Muscle of leg (tissue), 11 donors: Measurements from ENCODE around the gene RNASEH2B. TPM values are rescaled to one million over a fixed set of nuclear protein-coding genes. Genes with fewer than 3 reads are reported as not detected.

Source experiments
- DNase-seq: peaks from one replicate; pipeline ENCODE4 v3.0.0; 2013
- H3K27ac ChIP-seq: one replicate; pipeline ENCODE4 v1.5.1; 2013; ENCODE audit warnings: mild to moderate bottlenecking, low read length, control low read depth
- H3K27me3 ChIP-seq: one replicate; pipeline ENCODE4 v1.6.1; 2013; ENCODE audit warnings: low read length; ENCODE audit not compliant: control insufficient read depth, insufficient read depth
- H3K36me3 ChIP-seq: one replicate; pipeline ENCODE4 v1.6.1; 2013; ENCODE audit warnings: low read length; ENCODE audit not compliant: control insufficient read depth, insufficient read depth
- H3K4me1 ChIP-seq: one replicate; pipeline ENCODE4 v1.6.1; 2013; ENCODE audit warnings: low read length; ENCODE audit not compliant: control insufficient read depth, insufficient read depth
- H3K4me3 ChIP-seq: one replicate; pipeline ENCODE4 v1.5.1; 2013; ENCODE audit warnings: low read length, control low read depth
- H3K9me3 ChIP-seq: replicated peaks from 2 replicates; pipeline ENCODE4 v1.6.1; 2013; ENCODE audit warnings: low read depth, low read length; ENCODE audit not compliant: control insufficient read depth
- WGBS: methylation state at CpG from one replicate; pipeline ENCODE4 v1.1.5; 2013; ENCODE audit warnings: missing lambda C conversion rate; ENCODE audit not compliant: insufficient coverage; 5-methylcytosine and 5-hydroxymethylcytosine counted together
- polyA plus RNA-seq, 8 donors: library from polyadenylated mRNA; unstranded; fragments of 120-200 nt; gene quantifications; one replicate each; pipeline versions ENCODE4 v1.2.1 to v1.2.3, GENCODE V29; 2013; ENCODE audit warnings: inconsistent platforms in 1 of 8, low replicate concordance in 1 of 8; ENCODE audit not compliant: insufficient read length in 8 of 8, insufficient read depth in 1 of 8
- total RNA-seq: library from RNA; stranded (reverse); fragments of 120-200 nt; gene quantifications from one replicate; pipeline ENCODE4 v1.2.4, GENCODE V29; 2013

RNASEH2B gene
- total and polyA plus RNA-seq, 9 donors, result 33.9 to 55.4 (median 43.3) TPM

DNA sequence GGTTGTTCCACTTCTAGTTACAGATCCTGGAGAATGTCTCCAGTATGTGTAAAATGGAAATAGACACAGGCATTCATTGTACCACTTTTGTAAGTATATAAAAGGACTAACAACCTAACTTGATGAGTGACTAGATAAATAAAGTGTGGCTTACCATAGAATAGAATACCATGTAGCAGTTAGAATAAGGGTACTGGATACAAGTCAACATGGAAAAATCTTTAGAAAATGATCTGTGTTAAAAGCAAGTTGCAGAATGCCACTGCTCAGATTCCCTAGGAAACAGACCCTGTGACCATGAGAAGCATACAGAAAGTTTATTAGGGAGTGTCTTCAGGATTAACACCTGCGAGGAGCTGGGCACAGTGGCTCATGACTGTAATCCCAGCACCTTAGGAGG is 25.9 kb upstream of the RNASEH2B start:
- no peak overlapping the region for H3K4me3 ChIP-seq
- no CpG with 5 or more reads among the region's 1 CpG for WGBS
- DNase-seq, result no peak
- H3K36me3 ChIP-seq, result no peaks in the 10 kb centered on the region
- no peaks in the 10 kb centered on the region for H3K4me1 ChIP-seq
- H3K9me3 ChIP-seq, result peaks cover 2% of the 10 kb centered on the region
- H3K27ac ChIP-seq, result no peak overlapping the region
- no peaks in the 10 kb centered on the region for H3K27me3 ChIP-seq

- 100% methylated on average over 1 of the region's 1 CpG for WGBS
- no peak overlapping the region for H3K4me3 ChIP-seq
- H3K36me3 ChIP-seq, result no peaks in the 10 kb centered on the region
- no peaks in the 10 kb centered on the region for H3K27me3 ChIP-seq
- no peak overlapping the region for H3K27ac ChIP-seq
- H3K4me1 ChIP-seq, result no peaks in the 10 kb centered on the region
- DNase-seq, result no peak
- H3K9me3 ChIP-seq, result peaks cover 2% of the 10 kb centered on the region
Observed at GRCh38 chr13:50884265-50884664, 25.3 kb upstream of the RNASEH2B start.

DNA sequence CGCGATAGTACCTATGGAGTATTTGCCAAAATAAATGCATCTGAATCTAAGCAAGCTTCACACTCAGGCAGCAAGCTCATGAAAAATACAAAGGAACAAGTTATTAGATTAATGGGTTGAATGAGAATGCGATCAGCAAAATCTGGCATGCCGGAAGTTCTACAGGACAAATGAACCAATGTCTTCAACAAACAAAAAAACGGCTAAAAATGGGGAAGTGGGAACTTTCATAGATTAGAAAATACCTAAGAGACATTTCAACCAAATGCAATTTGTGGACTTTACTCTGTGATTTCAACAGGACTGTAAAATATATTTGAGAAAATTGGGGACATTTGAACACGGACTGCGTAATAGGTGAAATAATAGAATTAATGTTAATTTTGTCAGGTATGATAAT is 22.4 kb upstream of the RNASEH2B start:
- Histone ChIP-seq H3K27ac (no peak overlapping the region), H3K27me3 (no peaks in the 10 kb centered on the region), H3K4me3 (no peak overlapping the region), H3K9me3 (peaks cover 4% of the 10 kb centered on the region), H3K4me1 (no peaks in the 10 kb centered on the region), H3K36me3 (no peaks in the 10 kb centered on the region)
- WGBS, result 90% methylated on average over 2 of the region's 7 CpGs
- no peak for DNase-seq

DNA sequence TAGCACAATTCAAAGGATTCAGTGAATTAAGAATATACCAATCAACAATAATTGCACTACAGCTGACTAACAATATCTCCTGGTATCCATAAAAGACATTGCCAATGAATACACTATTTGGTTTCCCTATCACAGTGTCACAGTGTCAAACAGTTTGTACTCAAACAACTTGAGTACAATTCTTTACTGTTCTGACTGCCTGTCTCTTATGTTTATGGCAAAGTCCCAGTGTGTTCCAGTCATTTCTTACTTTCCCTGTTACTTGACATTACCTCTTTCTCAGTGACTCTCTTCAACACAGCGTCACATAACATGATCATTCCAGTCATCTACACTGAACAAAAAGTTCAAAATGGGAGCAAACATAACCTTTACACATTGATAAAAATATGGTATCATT is 21.2 kb upstream of the RNASEH2B start:
- H3K27ac ChIP-seq, result no peak overlapping the region
- H3K9me3 ChIP-seq, result peaks cover 2% of the 10 kb centered on the region
- H3K4me3 ChIP-seq, result no peak overlapping the region
- DNase-seq, result no peak
- H3K36me3 ChIP-seq, result no peaks in the 10 kb centered on the region
- no CpG with 5 or more reads among the region's 1 CpG for WGBS
- H3K4me1 ChIP-seq, result no peaks in the 10 kb centered on the region
- no peaks in the 10 kb centered on the region for H3K27me3 ChIP-seq

- no peak for DNase-seq
- peaks cover 2% of the 10 kb centered on the region for H3K9me3 ChIP-seq
- 0% methylated on average over 1 of the region's 1 CpG for WGBS
- no peaks in the 10 kb centered on the region for H3K4me1 ChIP-seq
- no peaks in the 10 kb centered on the region for H3K27me3 ChIP-seq
- no peak overlapping the region for H3K4me3 ChIP-seq
- no peak overlapping the region for H3K27ac ChIP-seq
- no peaks in the 10 kb centered on the region for H3K36me3 ChIP-seq
Observed at GRCh38 chr13:50889317-50889716, 20.3 kb upstream of the RNASEH2B start.

DNA sequence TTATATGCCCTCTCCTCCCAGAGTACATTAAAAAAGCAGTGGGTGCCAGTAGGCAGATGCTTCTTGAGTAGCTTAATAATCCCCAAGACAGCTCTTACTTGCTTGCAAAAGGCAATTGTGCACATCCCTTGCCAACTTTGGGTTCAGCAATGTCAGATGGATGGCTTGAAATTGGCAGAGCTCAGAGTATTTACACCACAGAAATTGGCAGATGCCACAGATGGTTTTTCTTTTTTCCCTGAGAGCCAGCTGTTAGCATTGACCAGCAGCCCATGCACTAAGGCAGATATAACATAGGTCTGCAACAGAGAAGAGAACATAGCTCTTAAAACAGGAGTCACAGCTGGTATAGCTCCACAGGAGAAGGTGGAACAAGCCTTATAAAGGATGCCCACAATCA is 18.4 kb upstream of the RNASEH2B start:
- H3K9me3 ChIP-seq, result peaks cover 2% of the 10 kb centered on the region
- no peak overlapping the region for H3K27ac ChIP-seq
- no peaks in the 10 kb centered on the region for H3K27me3 ChIP-seq
- H3K36me3 ChIP-seq, result no peaks in the 10 kb centered on the region
- H3K4me3 ChIP-seq, result no peak overlapping the region
- DNase-seq, result no peak
- H3K4me1 ChIP-seq, result no peaks in the 10 kb centered on the region

- 30% methylated on average over 2 of the region's 7 CpGs for WGBS
- Histone ChIP-seq H3K9me3 (peaks cover 2% of the 10 kb centered on the region), H3K27ac (no peak overlapping the region), H3K27me3 (no peaks in the 10 kb centered on the region), H3K4me1 (no peaks in the 10 kb centered on the region), H3K36me3 (no peaks in the 10 kb centered on the region), H3K4me3 (no peak overlapping the region)
- no peak for DNase-seq
Observed at GRCh38 chr13:50892210-50892944, 17.2 kb upstream of the RNASEH2B start.

- peak; percentile 56 for DNase-seq
- WGBS, result no CpG with 5 or more reads among the region's 4 CpGs
- Histone ChIP-seq H3K27ac (peak overlapping the region; percentile 23), H3K4me3 (no peak overlapping the region), H3K9me3 (peaks cover 2% of the 10 kb centered on the region), H3K36me3 (no peaks in the 10 kb centered on the region), H3K4me1 (no peaks in the 10 kb centered on the region), H3K27me3 (no peaks in the 10 kb centered on the region)
Observed at GRCh38 chr13:50893211-50893852, 16.3 kb upstream of the RNASEH2B start.

DNA sequence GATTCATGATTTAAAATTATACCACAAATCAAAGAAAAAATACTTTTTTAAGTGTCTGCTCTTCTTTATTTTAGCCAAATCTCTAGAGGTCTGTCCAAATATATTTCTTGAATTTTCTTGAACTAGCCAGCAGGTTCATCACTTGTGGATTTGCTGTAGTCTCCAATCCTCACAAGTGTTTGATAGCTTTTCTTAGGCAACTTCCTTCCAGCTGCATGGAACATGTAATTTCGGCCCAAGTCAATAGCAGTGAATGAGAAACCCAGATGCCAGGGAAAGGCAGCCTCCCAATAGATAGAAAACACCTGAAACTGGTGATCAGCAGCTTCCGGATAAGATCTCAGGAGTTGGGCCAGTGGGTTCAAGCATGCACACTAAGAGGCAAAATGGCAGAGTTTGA is 15.6 kb upstream of the RNASEH2B start:
- no peak for DNase-seq
- no peak overlapping the region for H3K27ac ChIP-seq

DNA sequence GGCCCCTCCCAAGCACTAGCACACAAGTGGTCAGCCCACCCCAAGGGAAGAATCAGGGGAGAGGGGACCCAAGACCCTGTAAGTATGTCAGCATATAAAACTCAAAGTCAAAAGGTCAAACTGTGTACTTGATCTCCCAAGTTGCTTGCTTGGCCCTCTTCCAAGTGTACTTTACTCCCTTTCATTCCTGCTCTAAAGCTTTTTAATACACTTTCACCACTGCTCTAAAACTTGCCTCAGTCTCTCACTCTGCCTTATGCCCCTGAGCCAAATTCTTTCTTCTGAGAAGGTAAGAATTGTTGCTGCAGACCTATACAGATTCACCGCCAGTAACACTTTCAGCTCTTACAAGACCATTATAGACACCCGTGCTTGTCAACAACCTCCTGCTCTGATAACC is 15.1 kb upstream of the RNASEH2B start:
- Histone ChIP-seq H3K9me3 (peaks cover 2% of the 10 kb centered on the region), H3K27ac (no peak overlapping the region), H3K4me3 (no peak overlapping the region), H3K27me3 (no peaks in the 10 kb centered on the region), H3K4me1 (no peaks in the 10 kb centered on the region), H3K36me3 (no peaks in the 10 kb centered on the region)
- no CpG with 5 or more reads among the region's 2 CpGs for WGBS
- DNase-seq, result no peak

More for the DNA sequence above, 15.6 kb upstream of the RNASEH2B start:
- WGBS, result 64% methylated on average over 1 of the region's 2 CpGs
- Histone ChIP-seq H3K27me3 (no peaks in the 10 kb centered on the region), H3K36me3 (no peaks in the 10 kb centered on the region), H3K4me3 (no peak overlapping the region), H3K4me1 (no peaks in the 10 kb centered on the region), H3K9me3 (peaks cover 2% of the 10 kb centered on the region)
